Fibroblast of pulmonary artery (primary cell): ENCODE data around the gene NPPB.

Experiments
- DNase-seq: peaks from one replicate; pipeline ENCODE4 v3.0.0-alpha.2; 2010; ENCODE audit warnings: low read depth
- H3K4me3 ChIP-seq: replicated peaks from 2 replicates; pipeline ENCODE4 v1.5.1; 2011; ENCODE audit warnings: low read depth, mild to moderate bottlenecking, control low read depth, low read length, moderate library complexity
- TF ChIP-seq, protein P1 (sequence below): IDR thresholded peaks from 2 replicates; pipeline ENCODE4 v1.5.1; 2011; ENCODE audit warnings: mild to moderate bottlenecking, control low read depth, low read length, inconsistent platforms; ENCODE audit errors: missing control alignments

The NPPB gene

DNA sequence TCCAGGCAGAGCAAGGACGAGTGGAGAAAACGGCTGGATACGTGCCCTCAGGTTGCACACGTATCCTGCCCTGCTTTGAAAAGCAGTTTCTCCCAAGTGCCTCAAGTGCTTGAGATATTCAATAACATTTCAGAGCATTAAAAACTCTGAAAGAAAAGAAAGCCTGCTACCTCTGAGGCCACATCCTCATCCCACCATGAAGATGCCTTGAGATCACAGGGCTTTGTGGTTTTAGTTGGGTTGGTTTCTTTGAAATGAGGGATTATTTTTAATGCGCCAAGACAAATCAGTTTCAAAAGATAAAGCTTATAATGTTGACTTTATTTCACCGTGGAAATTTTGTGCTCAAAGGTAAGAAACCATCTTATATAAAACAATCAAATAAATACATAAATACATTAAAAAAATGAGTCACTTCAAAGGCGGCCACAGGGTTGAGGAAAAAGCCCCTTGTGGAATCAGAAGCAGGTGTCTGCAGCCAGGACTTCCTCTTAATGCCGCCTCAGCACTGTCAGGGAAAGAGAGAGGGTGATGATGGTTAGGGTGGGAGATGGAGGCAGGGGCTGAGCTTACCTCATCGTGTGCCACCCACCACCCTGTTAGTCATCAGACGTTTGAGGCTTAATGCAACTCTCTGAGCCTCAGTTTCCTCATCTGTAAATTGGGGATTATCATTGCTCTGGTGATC, 1.4 kb downstream of the NPPB start:
- TF ChIP-seq, protein P1, sequence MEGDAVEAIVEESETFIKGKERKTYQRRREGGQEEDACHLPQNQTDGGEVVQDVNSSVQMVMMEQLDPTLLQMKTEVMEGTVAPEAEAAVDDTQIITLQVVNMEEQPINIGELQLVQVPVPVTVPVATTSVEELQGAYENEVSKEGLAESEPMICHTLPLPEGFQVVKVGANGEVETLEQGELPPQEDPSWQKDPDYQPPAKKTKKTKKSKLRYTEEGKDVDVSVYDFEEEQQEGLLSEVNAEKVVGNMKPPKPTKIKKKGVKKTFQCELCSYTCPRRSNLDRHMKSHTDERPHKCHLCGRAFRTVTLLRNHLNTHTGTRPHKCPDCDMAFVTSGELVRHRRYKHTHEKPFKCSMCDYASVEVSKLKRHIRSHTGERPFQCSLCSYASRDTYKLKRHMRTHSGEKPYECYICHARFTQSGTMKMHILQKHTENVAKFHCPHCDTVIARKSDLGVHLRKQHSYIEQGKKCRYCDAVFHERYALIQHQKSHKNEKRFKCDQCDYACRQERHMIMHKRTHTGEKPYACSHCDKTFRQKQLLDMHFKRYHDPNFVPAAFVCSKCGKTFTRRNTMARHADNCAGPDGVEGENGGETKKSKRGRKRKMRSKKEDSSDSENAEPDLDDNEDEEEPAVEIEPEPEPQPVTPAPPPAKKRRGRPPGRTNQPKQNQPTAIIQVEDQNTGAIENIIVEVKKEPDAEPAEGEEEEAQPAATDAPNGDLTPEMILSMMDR: no peak
- DNase-seq: no peak
- no peak overlapping the region for H3K4me3 ChIP-seq

DNA sequence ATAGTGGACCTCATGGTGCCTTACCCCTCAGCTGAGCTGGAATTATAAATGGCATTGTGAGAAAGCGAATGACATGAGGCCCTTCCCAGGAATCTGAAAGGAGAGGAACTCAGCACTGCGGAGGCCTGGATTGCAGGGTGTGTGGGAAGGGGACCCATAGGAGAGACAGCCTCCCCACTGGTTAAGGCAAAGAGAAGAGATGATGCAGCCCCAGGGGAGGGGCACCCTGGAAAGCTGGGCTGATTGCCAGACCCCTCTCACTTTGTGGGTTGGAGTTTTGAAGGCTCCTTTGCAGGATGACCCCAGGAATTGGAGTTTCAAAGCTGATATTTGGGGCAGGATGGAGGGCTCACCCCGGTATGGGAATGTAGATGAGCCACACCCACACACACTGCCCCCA, 2.0 kb downstream of the NPPB start:
- DNase-seq: no peak
- TF ChIP-seq, protein P1: no peak
- no peak overlapping the region for H3K4me3 ChIP-seq

DNA sequence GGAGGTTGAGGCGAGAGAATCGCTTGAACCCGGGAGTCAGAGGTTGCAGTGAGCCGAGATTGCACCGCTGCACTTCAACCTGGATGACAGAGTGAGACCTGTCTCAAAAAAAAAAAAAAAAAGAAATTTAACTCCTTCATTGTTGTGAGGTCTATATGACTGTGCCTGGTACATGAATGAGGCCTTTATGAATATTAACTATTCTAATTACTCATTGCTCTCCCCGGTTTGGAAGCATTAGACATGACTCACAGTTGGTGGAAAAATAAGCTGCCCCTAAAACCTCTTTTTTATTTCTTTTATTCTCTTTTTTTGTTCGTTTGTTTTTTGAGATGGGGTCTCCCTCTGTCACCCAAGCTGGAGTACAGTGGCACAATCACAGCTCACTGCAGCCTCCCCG, 3.3 kb downstream of the NPPB start:
- TF ChIP-seq, protein P1: no peak
- no peak overlapping the region for H3K4me3 ChIP-seq
- no peak for DNase-seq

DNA sequence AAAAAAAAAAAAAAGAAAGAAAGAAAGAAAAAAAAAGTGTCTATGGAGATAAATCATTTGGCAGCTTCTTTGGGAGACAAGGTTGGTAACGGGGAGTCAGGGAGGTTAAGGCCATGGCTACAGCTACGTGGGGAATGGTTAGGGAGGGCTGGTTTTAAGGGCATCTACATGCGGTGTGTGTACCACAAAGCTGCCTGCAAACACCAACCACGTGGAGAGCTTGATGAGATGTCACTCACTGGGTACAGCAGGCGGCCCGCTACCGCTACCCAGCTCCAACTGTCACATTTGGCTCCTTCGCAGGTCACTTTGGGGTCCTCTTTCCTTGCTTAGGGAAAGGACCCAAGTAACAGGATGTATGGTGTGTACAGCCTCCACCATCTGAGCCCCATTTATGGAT, 4.2 kb downstream of the NPPB start:
- H3K4me3 ChIP-seq: no peak overlapping the region
- TF ChIP-seq, protein P1: no peak
- no peak for DNase-seq

DNA sequence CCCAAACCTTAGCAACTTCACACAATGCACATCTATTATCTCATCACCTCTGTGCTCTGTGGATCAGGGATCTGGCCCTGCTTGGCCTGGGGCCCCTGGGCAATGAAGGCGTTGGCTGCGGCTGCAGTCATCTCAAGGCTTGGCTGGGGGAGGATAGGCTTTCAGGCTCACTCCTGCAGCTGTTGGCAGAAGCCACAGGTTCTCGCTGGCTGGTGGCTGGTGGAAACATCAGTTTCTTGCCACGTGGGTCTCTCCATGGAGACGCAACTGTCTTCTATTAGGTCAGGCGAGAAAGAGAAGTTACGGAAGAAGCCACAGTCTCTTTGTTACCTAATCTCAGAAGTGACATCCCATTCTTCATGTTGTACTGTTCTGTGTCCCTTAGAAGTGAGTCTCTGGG, 7.6 kb downstream of the NPPB start:
- no peak for DNase-seq
- TF ChIP-seq, protein P1: no peak
- no peak overlapping the region for H3K4me3 ChIP-seq

DNA sequence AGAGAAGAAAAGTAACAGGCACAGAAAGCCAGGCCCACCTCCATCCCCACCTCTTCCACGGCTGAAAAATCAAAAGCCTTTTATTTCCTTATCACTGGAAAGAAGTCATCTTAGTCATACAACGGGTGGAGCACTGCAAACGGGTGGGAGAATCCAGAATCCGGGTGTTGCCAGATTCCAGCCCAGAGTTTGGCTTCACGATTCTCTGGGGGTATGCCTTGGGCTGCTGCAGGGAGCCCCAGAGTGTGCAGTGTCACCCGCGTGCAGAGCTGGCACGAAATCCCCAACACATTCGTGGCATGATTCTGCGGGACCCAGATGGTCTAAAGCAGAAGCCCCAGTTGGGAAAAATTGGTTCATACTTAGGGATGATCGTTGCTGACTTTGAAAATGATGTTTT, 8.6 kb downstream of the NPPB start:
- no peak for DNase-seq
- no peak overlapping the region for H3K4me3 ChIP-seq
- TF ChIP-seq, protein P1: no peak

DNA sequence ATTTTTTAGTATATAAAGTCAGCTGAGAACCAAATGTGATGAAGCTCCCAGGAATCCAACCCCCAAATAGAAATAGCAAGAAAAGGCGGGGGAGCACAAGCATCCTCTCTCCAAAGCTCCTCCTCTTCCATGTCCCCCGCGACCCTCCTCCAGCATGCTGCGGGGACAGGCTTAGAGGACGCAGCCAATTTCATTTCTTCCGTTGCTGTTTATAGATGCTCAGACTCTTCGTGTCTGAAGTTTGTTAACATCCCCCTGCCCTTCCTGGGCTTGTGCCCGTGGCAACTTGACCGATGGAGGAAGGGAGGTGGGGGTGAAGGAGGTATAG, 10.4 kb downstream of the NPPB start:
- TF ChIP-seq, protein P1: no peak
- DNase-seq: no peak
- H3K4me3 ChIP-seq: no peak overlapping the region
